HG03575 (cell line): ENCODE measurements around the gene LYSMD2.

ENCODE experiments used
- ATAC-seq: cut with Tn5 transposase; IDR thresholded peaks from one replicate; pipeline ENCODE4 v1.9.1; 2021; ENCODE audit not compliant: unreplicated experiment, insufficient number of reproducible peaks, low FRiP score; ENCODE audit errors: extremely low read depth

LYSMD2 gene

DNA sequence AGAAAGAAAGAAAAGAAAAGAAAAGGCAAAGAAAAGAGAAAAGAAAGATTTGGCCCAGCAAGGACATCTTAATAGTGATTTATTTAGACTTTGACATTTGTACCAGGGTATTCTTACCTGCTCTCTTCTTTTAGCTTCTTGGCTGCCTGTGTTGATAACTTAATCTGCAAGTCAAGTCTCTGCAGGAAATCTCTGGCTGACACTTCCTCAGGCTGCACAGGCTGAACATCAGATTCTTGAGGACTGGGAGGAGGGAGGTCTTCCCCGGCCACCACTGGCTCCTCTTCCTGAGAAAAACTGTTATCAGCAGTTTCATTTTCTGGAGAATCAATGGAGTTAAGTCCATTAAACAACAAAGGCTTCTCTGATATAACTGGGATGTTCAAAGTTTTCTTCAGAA lies 12.8 kb downstream of the LYSMD2 start:
- no peak for ATAC-seq

GRCh38 chr15:51724199-51724598 lies 13.3 kb downstream of the LYSMD2 start:
- no peak for ATAC-seq

DNA sequence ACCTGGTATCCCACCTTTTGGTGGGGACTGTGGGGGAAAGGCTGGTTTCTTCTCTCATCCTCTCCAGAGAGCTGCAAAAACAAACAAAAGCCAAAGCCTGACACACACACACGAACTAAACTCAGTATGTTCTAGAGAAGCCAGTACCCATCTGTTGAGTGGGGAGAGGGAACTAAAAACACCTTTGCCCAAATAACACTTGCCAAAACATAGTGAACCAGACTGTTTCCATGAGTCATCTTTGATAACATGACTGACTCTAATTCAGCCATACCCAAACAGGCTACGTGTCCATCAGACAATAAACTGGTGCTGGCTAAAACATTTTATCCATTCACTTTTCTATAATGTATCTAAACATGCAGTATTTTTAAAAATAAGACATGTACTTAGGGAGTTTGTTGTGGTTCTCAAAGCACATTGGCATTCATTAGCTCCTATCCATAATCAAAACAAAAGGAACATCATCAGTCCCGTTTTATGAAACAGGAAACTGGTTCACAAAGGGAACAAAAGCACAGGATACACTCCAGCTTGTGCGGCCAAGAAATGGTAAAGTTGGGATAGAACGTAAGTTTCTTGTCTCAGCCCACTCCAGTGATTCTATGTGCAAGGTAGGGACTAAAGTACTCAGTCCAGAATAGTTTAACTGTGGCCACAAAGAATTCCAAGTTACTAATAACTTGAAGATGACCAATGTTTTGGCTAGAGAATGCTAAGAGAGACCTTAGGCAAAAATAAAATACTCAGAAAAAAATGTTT lies 16.1 kb downstream of the LYSMD2 start:
- ATAC-seq: no peak

DNA sequence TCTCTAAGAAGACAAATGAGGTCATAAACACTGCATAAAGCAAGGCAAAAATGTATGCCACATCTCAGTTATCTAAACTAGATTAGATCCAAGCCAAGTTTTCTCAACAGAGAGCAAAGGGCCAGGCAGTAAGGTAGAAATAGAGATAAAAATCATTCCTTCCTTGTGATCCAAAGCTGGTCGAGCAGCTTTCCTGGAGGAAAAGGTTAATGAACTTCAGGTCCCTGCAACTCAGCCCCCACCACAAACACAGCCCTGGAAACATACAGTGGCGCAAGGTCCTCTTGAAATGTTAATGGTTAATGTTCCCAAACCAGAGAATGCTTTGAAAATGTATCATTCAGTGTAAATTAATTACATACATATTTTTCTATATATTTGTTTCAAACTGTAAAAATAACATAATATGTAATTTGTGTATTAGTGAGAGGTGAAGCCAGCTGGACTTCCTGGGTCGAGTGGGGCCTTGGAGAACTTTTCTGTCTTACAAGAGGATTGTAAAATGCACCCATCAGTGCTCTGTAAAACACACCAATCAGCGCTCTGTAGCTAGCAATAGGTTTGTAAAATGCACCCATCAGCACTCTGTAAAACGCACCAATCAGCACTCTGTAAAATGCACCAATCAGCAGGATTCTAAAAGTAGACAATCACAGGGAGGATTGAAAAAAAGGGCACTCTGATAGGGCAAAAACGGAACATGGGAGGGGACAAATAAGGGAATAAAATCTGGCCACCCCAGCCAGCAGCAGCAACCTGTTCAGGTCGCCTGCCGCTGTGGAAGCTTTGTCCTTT lies 17.1 kb downstream of the LYSMD2 start:
- no peak for ATAC-seq

GRCh38 chr15:51718746-51719145 lies 18.7 kb downstream of the LYSMD2 start:
- ATAC-seq: no peak

DNA sequence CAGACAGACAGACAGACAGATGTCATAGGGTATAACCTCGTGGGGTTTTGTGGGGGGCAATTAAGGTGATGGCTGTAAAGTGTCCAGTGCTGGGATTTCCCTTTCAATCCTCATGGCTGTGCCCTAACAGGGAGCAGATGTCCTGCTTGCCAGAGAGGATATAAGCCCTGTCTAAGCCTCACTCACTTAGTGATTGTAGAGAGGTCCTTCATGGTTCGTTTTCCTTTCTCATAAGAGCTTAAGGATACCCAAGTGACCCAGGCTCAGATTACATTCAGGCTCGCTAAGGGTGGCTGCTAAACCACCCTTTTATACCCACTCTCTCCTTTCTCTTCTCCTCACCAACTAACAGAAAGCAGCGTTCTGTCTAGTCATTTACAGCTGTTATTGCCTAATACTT lies 19.2 kb downstream of the LYSMD2 start:
- no peak for ATAC-seq

DNA sequence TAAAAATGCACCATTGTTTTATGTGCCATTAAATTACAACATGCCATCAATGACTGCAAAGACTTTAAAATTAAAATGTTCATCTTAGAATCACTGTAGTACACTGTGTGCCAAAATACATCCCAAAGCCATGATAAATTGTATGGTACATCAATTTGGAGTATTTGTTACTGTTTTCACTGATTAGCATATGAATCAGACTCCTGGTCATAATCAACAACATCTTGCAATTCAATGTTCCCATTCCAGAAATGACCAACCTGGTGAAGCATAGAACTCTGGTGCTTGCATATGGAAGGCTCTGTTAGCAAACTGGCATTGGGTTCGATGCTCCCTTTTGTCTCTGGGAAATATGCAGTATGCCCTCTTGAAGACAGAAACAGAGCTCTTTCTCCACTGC lies 22.5 kb downstream of the LYSMD2 start:
- no peak for ATAC-seq

DNA sequence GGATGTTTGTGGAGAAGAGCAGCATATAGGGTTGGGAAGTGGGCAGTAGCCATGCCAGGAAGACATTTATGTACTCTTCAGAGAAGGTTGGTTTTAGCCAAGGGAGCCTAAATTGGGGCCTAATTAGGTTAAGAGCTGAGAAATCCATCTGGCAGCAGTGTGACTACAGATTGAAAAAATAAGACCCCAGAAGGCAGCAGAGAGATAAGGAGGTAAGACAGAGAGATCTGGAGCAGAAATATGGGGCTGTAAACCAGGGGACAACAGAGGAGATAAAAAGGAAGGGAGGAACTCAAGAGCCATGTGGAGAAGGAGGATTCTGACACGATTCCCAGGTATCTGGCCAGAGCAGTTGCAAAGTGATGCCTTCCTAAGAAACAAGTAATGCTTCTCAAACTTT lies 23.3 kb downstream of the LYSMD2 start:
- ATAC-seq: no peak

- ATAC-seq: no peak
Observed at GRCh38 chr15:51709031-51709430, 28.4 kb downstream of the LYSMD2 start.

GRCh38 chr15:51708013-51708412 lies 29.4 kb downstream of the LYSMD2 start:
- no peak for ATAC-seq

- no peak for ATAC-seq
Observed at GRCh38 chr15:51706926-51707608, 30.4 kb downstream of the LYSMD2 start.

GRCh38 chr15:51706291-51706690 lies 31.2 kb downstream of the LYSMD2 start:
- ATAC-seq: no peak

GRCh38 chr15:51702710-51703109 lies 34.7 kb downstream of the LYSMD2 start:
- ATAC-seq: no peak

DNA sequence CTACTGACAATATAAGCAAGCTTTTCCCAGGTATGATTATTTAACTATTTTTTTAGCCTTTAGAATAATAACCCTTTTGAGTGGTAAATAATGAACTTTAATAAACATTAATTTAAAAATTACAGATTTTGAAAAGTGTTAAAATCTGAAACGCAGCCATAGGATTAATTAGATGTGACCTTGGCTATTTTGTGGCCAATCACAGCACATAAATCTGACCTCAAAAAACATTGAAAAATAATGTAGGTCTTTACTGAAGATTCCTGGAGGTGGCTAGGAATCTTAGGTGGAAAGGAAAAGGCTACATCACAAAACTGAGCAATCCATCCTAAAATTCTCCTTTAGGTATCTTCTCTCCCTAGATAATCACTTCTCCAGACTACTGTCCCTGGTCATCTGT lies 38.1 kb downstream of the LYSMD2 start:
- no peak for ATAC-seq

- ATAC-seq: no peak
Observed at GRCh38 chr15:51697163-51697562, 40.3 kb downstream of the LYSMD2 start.

DNA sequence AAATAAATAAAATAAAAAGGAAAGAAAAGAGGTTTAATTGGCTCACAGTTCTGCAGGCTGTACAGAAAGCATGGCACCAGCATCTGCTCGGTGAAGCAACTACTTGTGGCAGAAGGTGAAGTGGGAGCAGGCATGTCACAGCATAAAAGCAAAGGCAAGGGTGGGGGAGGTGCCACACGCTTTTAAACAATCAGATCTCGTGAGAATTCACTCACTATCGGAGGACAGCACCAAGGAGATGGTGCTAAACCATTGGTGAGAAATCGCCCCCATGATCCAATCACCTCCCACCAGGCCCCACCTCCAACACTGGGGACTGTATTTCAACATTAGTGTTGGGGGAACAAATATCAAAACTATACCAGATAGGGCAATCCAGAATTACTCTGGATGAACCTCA lies 40.9 kb downstream of the LYSMD2 start:
- no peak for ATAC-seq

DNA sequence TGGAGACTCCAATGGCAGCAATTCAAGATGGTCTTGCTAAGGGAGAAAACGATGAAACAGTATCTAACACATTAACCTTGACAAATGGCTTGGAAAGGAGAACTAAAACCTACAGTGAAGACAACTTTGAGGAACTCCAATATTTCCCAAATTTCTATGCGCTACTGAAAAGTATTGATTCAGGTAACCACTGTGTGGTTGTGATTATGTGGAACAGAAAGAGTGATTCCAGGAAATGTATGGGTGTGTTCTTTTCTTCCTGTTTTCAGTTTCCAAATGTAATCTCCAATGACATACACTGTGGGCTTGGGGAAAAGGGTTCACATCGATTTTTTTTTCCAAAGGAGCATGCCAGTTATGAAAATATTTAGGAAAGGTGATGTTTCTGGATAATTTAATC lies 45.3 kb downstream of the LYSMD2 start:
- ATAC-seq: no peak

- ATAC-seq: no peak
Observed at GRCh38 chr15:51688863-51689262, 48.6 kb downstream of the LYSMD2 start.

- no peak for ATAC-seq
Observed at GRCh38 chr15:51687565-51687964, 49.9 kb downstream of the LYSMD2 start.
